ENCODE data around the gene BABAM2. TPM values are rescaled to one million over a fixed set of nuclear protein-coding genes. Genes with fewer than 3 reads are reported as not detected.

Gene BABAM2
- total and polyA plus RNA-seq, 2 experiments from 2014 or later = 17.8 to 21.5 TPM

GRCh38 chr2:27844821-27845255, 45.7 kb upstream of the BABAM2 start:
- H3K27me3 Mint-ChIP-seq (ENCODE audit: insufficient read depth, low read depth, poor library complexity) = no peaks in the 10 kb centered on the region
- H3K4me3 ChIP-seq = no peak overlapping the region
- no peak overlapping the region for H2AFZ ChIP-seq
- H3K27ac ChIP-seq (ENCODE audit: low read depth) = no peak overlapping the region
- no peaks in the 10 kb centered on the region for H3K9me2 ChIP-seq (ENCODE audit: insufficient read depth)
- no peak for ATAC-seq
- no peak for DNase-seq (ENCODE audit: low spot score)
- no peaks in the 10 kb centered on the region for H3K27me3 ChIP-seq (ENCODE audit: insufficient read depth)
- no peaks in the 10 kb centered on the region for H3F3A ChIP-seq (replicated peaks; ENCODE audit: low read depth)
- no peak overlapping the region for H3K27ac Mint-ChIP-seq
- no peaks in the 10 kb centered on the region for H3K36me3 ChIP-seq (ENCODE audit: insufficient read depth)
- TF ChIP-seq NANOG (IDR thresholded peaks at IDR 0.05; ENCODE audit: borderline replicate concordance) (no peak), ZNF114 (CRISPR knock-in tag; IDR thresholded peaks at IDR 0.05) (no peak), POLR2AphosphoS5 (IDR thresholded peaks at IDR 0.05; ENCODE audit: low read depth) (no peak), CTCF (conservative IDR thresholded peaks at IDR 0.05; ENCODE audit: low read depth in 2 of 2) (no peak), CREB1 (CRISPR knock-in tag; IDR thresholded peaks at IDR 0.05; ENCODE audit: low read depth) (no peak), EZH2 (IDR thresholded peaks at IDR 0.05; ENCODE audit: low read depth, unreplicated experiment) (no peak), ZNF331 (CRISPR knock-in tag; IDR thresholded peaks at IDR 0.05; ENCODE audit: low read depth) (no peak), ETS1 (IDR thresholded peaks at IDR 0.05) (no peak), JUNB (IDR thresholded peaks at IDR 0.05; ENCODE audit: unreplicated experiment) (no peak), EZH2phosphoT487 (IDR thresholded peaks at IDR 0.05; ENCODE audit: unreplicated experiment) (no peak), STAT1 (IDR thresholded peaks at IDR 0.05; ENCODE audit: unreplicated experiment) (no peak)
- TF ChIP-seq, protein P1, sequence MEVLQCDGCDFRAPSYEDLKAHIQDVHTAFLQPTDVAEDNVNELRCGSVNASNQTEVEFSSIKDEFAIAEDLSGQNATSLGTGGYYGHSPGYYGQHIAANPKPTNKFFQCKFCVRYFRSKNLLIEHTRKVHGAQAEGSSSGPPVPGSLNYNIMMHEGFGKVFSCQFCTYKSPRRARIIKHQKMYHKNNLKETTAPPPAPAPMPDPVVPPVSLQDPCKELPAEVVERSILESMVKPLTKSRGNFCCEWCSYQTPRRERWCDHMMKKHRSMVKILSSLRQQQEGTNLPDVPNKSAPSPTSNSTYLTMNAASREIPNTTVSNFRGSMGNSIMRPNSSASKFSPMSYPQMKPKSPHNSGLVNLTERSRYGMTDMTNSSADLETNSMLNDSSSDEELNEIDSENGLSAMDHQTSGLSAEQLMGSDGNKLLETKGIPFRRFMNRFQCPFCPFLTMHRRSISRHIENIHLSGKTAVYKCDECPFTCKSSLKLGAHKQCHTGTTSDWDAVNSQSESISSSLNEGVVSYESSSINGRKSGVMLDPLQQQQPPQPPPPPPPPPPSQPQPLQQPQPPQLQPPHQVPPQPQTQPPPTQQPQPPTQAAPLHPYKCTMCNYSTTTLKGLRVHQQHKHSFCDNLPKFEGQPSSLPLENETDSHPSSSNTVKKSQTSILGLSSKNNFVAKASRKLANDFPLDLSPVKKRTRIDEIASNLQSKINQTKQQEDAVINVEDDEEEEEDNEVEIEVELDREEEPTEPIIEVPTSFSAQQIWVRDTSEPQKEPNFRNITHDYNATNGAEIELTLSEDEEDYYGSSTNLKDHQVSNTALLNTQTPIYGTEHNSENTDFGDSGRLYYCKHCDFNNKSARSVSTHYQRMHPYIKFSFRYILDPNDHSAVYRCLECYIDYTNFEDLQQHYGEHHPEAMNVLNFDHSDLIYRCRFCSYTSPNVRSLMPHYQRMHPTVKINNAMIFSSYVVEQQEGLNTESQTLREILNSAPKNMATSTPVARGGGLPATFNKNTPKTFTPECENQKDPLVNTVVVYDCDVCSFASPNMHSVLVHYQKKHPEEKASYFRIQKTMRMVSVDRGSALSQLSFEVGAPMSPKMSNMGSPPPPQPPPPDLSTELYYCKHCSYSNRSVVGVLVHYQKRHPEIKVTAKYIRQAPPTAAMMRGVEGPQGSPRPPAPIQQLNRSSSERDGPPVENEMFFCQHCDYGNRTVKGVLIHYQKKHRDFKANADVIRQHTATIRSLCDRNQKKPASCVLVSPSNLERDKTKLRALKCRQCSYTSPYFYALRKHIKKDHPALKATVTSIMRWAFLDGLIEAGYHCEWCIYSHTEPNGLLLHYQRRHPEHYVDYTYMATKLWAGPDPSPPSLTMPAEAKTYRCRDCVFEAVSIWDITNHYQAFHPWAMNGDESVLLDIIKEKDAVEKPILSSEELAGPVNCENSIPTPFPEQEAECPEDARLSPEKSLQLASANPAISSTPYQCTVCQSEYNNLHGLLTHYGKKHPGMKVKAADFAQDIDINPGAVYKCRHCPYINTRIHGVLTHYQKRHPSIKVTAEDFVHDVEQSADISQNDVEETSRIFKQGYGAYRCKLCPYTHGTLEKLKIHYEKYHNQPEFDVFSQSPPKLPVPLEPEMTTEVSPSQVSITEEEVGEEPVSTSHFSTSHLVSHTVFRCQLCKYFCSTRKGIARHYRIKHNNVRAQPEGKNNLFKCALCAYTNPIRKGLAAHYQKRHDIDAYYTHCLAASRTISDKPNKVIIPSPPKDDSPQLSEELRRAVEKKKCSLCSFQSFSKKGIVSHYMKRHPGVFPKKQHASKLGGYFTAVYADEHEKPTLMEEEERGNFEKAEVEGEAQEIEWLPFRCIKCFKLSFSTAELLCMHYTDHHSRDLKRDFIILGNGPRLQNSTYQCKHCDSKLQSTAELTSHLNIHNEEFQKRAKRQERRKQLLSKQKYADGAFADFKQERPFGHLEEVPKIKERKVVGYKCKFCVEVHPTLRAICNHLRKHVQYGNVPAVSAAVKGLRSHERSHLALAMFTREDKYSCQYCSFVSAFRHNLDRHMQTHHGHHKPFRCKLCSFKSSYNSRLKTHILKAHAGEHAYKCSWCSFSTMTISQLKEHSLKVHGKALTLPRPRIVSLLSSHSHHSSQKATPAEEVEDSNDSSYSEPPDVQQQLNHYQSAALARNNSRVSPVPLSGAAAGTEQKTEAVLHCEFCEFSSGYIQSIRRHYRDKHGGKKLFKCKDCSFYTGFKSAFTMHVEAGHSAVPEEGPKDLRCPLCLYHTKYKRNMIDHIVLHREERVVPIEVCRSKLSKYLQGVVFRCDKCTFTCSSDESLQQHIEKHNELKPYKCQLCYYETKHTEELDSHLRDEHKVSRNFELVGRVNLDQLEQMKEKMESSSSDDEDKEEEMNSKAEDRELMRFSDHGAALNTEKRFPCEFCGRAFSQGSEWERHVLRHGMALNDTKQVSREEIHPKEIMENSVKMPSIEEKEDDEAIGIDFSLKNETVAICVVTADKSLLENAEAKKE (CRISPR knock-in tag; IDR thresholded peaks at IDR 0.05) = no peak
- TF ChIP-seq, protein P2, sequence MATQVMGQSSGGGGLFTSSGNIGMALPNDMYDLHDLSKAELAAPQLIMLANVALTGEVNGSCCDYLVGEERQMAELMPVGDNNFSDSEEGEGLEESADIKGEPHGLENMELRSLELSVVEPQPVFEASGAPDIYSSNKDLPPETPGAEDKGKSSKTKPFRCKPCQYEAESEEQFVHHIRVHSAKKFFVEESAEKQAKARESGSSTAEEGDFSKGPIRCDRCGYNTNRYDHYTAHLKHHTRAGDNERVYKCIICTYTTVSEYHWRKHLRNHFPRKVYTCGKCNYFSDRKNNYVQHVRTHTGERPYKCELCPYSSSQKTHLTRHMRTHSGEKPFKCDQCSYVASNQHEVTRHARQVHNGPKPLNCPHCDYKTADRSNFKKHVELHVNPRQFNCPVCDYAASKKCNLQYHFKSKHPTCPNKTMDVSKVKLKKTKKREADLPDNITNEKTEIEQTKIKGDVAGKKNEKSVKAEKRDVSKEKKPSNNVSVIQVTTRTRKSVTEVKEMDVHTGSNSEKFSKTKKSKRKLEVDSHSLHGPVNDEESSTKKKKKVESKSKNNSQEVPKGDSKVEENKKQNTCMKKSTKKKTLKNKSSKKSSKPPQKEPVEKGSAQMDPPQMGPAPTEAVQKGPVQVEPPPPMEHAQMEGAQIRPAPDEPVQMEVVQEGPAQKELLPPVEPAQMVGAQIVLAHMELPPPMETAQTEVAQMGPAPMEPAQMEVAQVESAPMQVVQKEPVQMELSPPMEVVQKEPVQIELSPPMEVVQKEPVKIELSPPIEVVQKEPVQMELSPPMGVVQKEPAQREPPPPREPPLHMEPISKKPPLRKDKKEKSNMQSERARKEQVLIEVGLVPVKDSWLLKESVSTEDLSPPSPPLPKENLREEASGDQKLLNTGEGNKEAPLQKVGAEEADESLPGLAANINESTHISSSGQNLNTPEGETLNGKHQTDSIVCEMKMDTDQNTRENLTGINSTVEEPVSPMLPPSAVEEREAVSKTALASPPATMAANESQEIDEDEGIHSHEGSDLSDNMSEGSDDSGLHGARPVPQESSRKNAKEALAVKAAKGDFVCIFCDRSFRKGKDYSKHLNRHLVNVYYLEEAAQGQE (IDR thresholded peaks at IDR 0.05; ENCODE audit: unreplicated experiment) = no peak
- no peaks in the 10 kb centered on the region for H3K4me1 ChIP-seq (ENCODE audit: insufficient read depth)
- no peaks in the 10 kb centered on the region for H4K20me1 ChIP-seq (replicated peaks; ENCODE audit: insufficient read depth)
- no peak overlapping the region for H3K4me3 Mint-ChIP-seq
- H3K79me2 ChIP-seq (replicated peaks; ENCODE audit: insufficient read depth) = no peaks in the 10 kb centered on the region
- H3K4me2 ChIP-seq = no peak overlapping the region
- H3K4me1 Mint-ChIP-seq = no peaks in the 10 kb centered on the region
- H3K36me3 Mint-ChIP-seq (ENCODE audit: low read depth) = no peaks in the 10 kb centered on the region
- H3K9me3 Mint-ChIP-seq = no peaks in the 10 kb centered on the region
